Globus pallidus (tissue), 1 donor: ENCODE results near the gene B3GALT6.

ENCODE experiments used
- DNase-seq: peaks from one replicate; pipeline ENCODE4 v3.0.0-alpha.2; 2015; ENCODE audit warnings: low spot score

The B3GALT6 gene

GRCh38 chr1:1264026-1264425, 32.0 kb downstream of the B3GALT6 start:
- no peak for DNase-seq

GRCh38 chr1:1264868-1265272, 32.8 kb downstream of the B3GALT6 start:
- DNase-seq, result no peak

GRCh38 chr1:1267488-1268283, 35.6 kb downstream of the B3GALT6 start:
- no peak for DNase-seq

GRCh38 chr1:1268284-1268682, 36.2 kb downstream of the B3GALT6 start:
- DNase-seq, result no peak

- DNase-seq, result no peak
Observed at GRCh38 chr1:1270813-1271212, 38.8 kb downstream of the B3GALT6 start.

- DNase-seq, result no peak
Observed at GRCh38 chr1:1272341-1273208, 40.5 kb downstream of the B3GALT6 start.

GRCh38 chr1:1273209-1273511, 41.1 kb downstream of the B3GALT6 start:
- no peak for DNase-seq

- DNase-seq, result peak; percentile 89
Observed at GRCh38 chr1:1273512-1274298, 41.7 kb downstream of the B3GALT6 start, which contains the start of gene UBE2J2. UBE2J2 (minus strand) TSS chr1:1273854; CDS start chr1:1267992, 5,862 bp downstream.

- DNase-seq, result no peak
Observed at GRCh38 chr1:1274299-1274930, 42.4 kb downstream of the B3GALT6 start.

- no peak for DNase-seq
Observed at GRCh38 chr1:1274931-1275431, 42.9 kb downstream of the B3GALT6 start.

GRCh38 chr1:1275836-1276235, 43.8 kb downstream of the B3GALT6 start:
- DNase-seq, result no peak

GRCh38 chr1:1278620-1279019, 46.6 kb downstream of the B3GALT6 start:
- DNase-seq, result no peak

- DNase-seq, result no peak
Observed at GRCh38 chr1:1279028-1279427, 47.0 kb downstream of the B3GALT6 start.

- no peak for DNase-seq
Observed at GRCh38 chr1:1280782-1281481, 48.9 kb downstream of the B3GALT6 start.

- no peak for DNase-seq
Observed at GRCh38 chr1:1281533-1282321, 49.7 kb downstream of the B3GALT6 start.

- DNase-seq, result no peak
Observed at GRCh38 chr1:1282998-1283397, 51.0 kb downstream of the B3GALT6 start.

- no peak for DNase-seq
Observed at GRCh38 chr1:1283821-1284220, 51.8 kb downstream of the B3GALT6 start.
